ENCODE measurements around the gene OAS1.

DNA sequence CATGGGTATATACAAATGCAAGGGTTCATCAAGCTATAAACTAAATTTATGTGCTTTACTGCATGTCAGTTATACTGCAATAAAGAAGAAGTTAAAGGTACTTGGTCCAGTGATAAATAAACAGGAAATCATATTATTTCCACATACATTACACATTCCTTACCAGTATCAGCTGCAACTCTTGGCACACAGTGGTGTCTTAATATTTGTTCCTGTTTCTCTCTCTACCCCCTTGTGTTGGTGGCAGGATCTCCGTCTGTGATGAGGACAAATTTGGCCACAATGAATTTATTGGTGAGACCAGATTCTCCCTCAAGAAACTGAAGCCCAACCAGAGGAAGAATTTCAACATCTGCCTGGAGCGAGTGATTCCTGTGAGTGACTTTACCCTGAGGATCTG is 19.2 kb upstream of the OAS1 start:
- TF ChIP-seq RAD21 (IDR thresholded peaks at IDR 0.05; ENCODE audit: low read depth) (no peak), TEAD4 (IDR thresholded peaks at IDR 0.05) (no peak), TAF1 (IDR thresholded peaks at IDR 0.05; ENCODE audit: low read depth) (no peak), EP300 (IDR thresholded peaks at IDR 0.05; ENCODE audit: borderline replicate concordance) (no peak), ZBTB7A (IDR thresholded peaks at IDR 0.05; ENCODE audit: low read depth) (no peak), TCF12 (IDR thresholded peaks at IDR 0.05; ENCODE audit: low read depth) (no peak), CEBPB (IDR thresholded peaks at IDR 0.05) (no peak)

All from Ishikawa (cell line).